HFF-Myc (cell line): ENCODE measurements around the gene ZNF692.

Source experiments
- DNase-seq: peaks from one replicate; pipeline ENCODE4 v3.0.0-alpha.2; 2011; ENCODE audit warnings: low read depth; ENCODE audit errors: extremely low read depth
- H3K4me3 ChIP-seq: replicated peaks from 2 replicates; pipeline ENCODE4 v1.5.1; 2011; ENCODE audit warnings: low read depth, mild to moderate bottlenecking, control low read depth, low read length
- TF ChIP-seq, protein P1 (sequence below): IDR thresholded peaks from 2 replicates; pipeline ENCODE4 v1.5.1; 2012; ENCODE audit warnings: mild to moderate bottlenecking, low read depth, low read length, control low read depth; ENCODE audit errors: missing control alignments

The ZNF692 gene

DNA sequence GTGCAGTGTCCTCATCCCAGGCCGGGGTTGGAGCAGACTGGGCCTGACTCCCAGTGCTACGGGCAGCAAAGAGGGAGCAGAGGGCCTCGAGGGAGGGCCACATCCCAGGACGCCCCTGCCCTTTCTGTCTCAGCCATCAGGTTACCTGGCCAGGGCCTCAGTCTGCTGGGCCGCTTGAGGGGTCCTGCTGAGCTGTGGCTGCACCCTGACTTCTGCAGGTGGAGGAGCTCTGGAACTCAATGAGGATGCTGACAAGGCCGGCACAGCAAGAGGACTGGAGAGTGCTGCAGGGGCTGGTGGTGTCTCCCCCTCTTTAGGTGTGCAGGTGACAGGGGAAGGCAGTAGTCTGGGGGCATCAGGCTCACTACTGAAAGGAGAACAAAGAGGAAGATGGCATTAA, 3.3 kb downstream of the ZNF692 start:
- DNase-seq, result no peak
- TF ChIP-seq, protein P1, sequence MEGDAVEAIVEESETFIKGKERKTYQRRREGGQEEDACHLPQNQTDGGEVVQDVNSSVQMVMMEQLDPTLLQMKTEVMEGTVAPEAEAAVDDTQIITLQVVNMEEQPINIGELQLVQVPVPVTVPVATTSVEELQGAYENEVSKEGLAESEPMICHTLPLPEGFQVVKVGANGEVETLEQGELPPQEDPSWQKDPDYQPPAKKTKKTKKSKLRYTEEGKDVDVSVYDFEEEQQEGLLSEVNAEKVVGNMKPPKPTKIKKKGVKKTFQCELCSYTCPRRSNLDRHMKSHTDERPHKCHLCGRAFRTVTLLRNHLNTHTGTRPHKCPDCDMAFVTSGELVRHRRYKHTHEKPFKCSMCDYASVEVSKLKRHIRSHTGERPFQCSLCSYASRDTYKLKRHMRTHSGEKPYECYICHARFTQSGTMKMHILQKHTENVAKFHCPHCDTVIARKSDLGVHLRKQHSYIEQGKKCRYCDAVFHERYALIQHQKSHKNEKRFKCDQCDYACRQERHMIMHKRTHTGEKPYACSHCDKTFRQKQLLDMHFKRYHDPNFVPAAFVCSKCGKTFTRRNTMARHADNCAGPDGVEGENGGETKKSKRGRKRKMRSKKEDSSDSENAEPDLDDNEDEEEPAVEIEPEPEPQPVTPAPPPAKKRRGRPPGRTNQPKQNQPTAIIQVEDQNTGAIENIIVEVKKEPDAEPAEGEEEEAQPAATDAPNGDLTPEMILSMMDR, result no peak
- H3K4me3 ChIP-seq, result no peak overlapping the region

DNA sequence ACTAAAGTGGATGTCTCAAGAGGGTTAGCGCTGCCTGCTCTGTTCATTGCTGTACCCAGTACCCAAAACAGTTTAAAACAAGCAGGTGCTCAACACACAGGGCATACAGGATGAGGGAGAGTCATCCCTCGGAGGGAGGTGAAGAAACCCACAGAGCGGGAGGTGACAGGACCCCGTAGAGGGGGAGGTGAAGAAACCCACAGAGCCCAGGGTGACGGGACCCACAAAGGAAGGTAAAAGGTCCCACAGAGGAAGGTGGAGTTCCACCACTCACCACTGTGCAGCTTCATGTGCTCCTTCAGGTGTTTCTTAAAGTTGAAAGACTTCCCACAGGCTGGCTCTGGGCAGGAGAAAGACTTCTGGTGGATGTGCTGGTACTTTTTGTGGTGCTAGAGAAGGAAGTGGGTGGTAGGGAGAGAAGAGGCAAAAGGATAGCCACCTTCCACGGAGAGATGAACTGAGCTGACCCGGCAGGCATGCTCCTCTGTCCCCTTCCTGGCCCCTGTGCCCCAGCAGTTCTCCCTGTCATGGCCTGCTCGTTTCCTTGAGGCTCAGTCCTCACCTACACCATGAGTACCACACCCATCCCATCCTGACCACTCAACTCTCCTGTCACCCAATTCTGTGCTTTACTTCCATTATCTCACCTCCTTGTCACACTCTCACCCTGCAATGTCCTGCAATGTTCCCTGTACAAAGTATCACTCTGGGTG, 5.1 kb downstream of the ZNF692 start:
- no peak for DNase-seq
- TF ChIP-seq, protein P1, result no peak
- H3K4me3 ChIP-seq, result no peak overlapping the region

DNA sequence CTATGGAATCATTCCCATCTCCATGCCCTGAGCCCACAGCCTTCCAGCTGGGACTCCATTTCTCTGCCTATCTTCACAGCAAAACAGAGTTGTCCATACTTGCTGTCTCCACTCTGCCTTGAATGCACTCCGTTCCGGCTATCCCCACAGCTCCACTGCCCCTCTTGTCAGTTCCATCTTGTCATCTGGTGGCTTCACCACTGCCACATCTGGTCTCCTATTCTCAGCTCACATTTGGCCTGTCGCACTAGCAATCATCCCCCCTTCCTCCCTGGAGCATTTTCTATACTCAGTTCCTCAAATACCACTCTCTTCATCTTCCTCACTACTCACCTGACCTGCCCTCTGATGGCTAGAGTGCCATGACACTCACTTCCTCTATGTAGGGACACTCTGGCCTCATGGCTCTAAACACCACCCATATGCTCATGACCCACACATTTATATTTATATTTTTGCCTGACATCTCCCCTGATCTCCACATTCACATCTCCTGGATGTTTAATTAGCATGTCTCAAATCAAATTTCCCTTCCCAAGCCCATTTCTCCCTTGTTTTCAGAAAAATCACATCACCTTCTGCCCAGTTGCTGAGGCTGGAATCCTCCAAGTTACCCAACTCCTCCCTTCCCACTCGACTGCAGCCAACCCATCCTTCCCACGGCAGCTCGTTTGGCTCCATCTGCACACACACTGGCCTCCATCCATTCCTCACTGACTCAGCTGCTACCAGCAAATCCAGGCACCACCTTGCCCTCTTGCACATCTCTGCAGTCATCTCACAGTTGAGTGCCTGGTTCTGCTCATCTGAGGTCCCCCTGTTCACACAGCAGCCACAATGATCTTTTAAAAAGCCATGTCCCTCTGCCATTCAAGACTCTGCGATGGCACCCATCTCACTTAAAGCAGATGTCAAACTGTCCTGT, 6.1 kb downstream of the ZNF692 start:
- TF ChIP-seq, protein P1, result no peak
- no peak overlapping the region for H3K4me3 ChIP-seq
- no peak for DNase-seq

GRCh38 chr1:248851390-248851789, 7.5 kb downstream of the ZNF692 start:
- TF ChIP-seq, protein P1, result no peak
- DNase-seq, result no peak
- no peak overlapping the region for H3K4me3 ChIP-seq

DNA sequence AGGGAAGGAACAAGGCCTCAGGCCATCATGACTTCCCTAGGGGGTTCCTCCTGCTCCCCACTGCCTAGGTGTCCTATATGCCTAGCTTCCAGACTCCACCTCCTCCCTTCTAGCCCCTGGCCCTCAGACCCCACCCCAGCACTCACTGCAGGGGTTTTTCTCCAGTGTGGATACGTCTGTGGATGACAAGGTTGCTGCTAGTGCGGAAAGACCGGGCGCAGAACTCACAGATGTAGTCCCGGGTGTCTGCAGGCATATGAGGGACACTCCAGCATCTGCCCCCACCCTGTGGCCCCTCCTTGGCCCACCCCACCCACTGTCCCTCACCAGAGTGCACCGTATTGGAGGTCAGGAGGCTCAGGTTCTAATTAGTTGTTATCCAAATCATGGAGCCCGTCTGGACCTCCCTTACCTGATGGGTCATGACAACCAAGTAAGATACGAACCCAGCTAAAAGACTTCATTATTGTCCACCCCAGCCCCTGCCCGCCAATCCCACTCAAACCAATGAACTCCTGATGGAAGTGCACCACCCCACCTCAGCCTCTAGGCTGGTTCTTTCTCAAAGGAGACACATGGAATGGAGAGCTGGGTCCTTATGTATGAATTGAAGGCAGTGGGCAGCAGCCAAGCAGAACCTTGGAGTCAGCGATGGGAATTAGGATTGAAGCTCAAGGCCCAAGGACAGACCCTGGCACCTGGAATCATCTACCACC, 8.2 kb downstream of the ZNF692 start:
- no peak for DNase-seq
- TF ChIP-seq, protein P1, result no peak
- no peak overlapping the region for H3K4me3 ChIP-seq

DNA sequence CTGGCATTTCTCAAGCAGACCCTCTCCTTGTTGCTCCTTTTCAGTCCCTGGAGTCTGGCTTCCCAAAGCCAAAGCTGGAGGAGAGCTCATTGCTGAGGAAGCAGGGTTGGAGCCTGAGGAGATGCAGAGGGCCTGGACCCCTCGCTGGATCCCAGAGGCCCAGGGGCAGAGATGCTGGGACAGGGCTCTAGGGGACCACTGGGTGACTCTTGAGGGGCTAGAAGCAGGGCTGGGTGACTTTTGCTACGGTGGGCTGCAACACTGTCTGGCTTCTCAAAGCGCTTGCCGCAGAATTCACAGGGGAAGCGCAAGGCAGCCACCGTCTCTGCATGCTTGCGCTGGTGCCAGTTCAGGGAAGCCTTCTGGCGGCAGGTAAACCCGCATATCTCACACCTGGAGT, 8.8 kb downstream of the ZNF692 start:
- H3K4me3 ChIP-seq, result no peak overlapping the region
- TF ChIP-seq, protein P1, result no peak

More for the DNA sequence above, 8.8 kb downstream of the ZNF692 start:
- DNase-seq, result no peak
